Hepatocyte (in vitro differentiated cells): ENCODE data around the gene UVSSA.

Experiments
- CTCF ChIP-seq: fragments of 200-600 bp; sonication (generic); IDR thresholded peaks from 2 replicates; pipeline ENCODE4 v1.5.1; 2016; ENCODE audit warnings: antibody characterized with exemption, mild to moderate bottlenecking; ENCODE audit not compliant: poor library complexity
- EZH2 ChIP-seq: fragments of 200-600 bp; sonication (generic); IDR thresholded peaks from 2 replicates; pipeline ENCODE4 v1.6.1; 2016; ENCODE audit warnings: antibody characterized with exemption, mild to moderate bottlenecking, borderline replicate concordance
- EZH2phosphoT487 ChIP-seq: fragments of 200-600 bp; sonication (generic); IDR thresholded peaks from one replicate; pipeline ENCODE4 v1.6.1; 2018; ENCODE audit warnings: antibody characterized with exemption, mild to moderate bottlenecking, low read depth, moderate library complexity; ENCODE audit not compliant: unreplicated experiment, severe bottlenecking

GRCh38 chr4:1297456-1298325, 49.3 kb upstream of the UVSSA start:
- TF ChIP-seq EZH2phosphoT487 (no peak), CTCF (no peak), EZH2 (no peak)
